H4 (cell line): Measurements from ENCODE around the gene GPC6. TPM values are rescaled to one million over a fixed set of nuclear protein-coding genes. Genes with fewer than 3 reads are reported as not detected.
"Not testable (repeated sequence)": the region's sequence is repeated elsewhere in the genome, so short reads cannot be mapped to it uniquely, and the experiment has no call there.

Experiments used
- DNase-seq: peaks from one replicate; pipeline ENCODE4 v3.0.0-alpha.2; 2015; ENCODE audit warnings: low spot score
- total RNA-seq: library from RNA; depleted of rRNA; stranded (reverse); fragments of >200 nt; shearing (Covaris generic); gene quantifications from 2 replicates; pipeline ENCODE4 v1.2.3, GENCODE V29; 2014

Gene GPC6
- total RNA-seq, 1 experiment from 2014 or later: 9.9 TPM

DNA sequence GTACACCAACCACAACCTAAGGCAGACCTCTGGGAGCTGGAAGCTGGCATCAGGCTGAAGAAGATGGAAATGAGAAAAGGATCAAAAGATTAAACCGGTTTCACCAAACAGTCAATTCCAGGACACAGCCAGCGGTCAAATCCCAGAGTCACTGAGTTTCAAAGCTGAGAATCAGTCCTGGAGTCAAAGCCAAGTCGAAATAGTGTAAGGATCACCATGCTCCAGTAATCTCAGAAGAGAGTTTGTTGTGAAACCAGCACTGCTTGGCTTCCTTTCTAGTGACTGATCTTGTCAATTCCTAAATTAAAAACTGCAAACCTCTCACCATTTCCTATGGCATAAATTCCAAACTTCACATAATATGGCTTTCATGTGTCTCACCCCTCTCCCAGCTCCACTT is 198.8 kb downstream of the GPC6 start:
- no peak for DNase-seq

GRCh38 chr13:93430381-93430780 is 203.8 kb downstream of the GPC6 start:
- no peak for DNase-seq

DNA sequence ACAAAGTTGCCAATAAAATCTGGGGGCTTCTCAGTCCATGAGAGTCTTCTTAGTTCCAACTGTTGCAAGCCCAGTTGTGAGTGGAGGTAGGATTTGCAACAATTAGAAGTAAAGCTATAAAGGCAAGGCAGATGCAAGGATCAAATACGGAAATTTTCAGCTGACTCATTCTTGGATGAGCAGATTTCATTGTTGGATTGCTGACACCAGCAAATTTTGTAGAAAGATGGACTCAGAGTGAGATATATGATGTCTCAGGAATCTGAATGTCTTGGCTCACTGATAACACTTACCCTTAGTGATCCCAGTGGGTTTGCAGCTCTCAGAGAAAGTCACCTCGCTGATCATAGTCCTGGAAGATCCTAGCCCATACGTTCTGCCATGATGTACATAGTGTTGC is 209.0 kb downstream of the GPC6 start:
- no peak for DNase-seq

DNA sequence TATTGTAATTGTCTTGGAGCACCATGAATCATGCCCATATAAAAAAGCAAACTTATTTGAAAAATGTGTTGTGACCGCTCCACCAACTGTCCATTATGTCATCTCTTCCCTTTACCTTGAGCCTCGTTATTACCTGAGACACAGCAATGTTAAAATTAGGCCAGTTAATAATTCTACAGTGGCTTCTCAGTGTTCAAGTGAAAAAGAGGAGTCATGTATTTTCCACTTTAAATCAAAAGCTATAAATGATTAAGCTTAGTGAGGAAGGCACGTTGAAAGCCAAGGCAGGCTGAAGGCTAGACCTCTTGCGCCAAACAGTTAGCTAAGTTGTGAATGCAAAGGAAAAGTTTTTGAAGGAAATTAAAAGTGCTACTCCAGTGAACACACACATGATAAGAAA is 210.5 kb downstream of the GPC6 start:
- no peak for DNase-seq

- no peak for DNase-seq
Observed at GRCh38 chr13:93446238-93446637, 219.6 kb downstream of the GPC6 start.

DNA sequence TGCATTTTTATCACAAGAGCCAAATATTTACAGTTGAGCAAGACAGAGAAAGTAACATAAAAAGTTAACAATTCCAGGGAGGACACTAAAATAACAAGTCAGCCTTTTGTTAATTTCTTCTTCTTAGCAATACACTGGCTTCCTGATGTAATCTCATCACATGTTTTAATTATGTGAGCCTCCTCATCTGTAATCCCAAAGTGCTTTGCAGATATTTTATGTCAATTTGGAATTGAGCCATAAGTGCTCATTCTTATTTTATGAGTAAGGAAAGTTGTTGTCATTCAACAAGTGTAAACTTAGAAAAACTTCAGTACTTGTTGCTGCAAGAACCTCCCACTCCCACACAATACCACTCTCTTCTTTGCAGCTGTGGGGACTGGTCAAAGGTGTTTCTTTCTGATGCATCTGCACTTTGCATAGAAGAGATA is 223.6 kb downstream of the GPC6 start:
- peak; percentile 3 for DNase-seq

DNA sequence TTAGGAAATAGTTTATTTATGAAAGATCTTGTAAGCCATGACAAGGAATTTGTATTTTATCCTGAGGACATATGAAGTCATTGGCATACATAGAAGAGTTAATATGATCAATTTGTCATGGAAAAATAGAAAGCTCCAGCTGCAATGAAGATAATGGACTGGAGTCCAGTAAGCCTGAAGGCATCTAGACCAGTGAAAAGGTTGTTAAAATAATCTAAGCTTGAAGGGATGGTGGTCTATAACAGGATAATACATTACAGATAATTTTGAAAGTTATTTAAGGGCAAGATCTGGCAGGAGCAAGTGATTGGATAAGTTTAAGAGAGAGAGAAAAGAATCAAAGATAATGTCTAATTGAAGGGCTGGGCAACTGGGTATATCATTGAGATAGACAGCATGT is 224.2 kb downstream of the GPC6 start:
- DNase-seq: no peak

DNA sequence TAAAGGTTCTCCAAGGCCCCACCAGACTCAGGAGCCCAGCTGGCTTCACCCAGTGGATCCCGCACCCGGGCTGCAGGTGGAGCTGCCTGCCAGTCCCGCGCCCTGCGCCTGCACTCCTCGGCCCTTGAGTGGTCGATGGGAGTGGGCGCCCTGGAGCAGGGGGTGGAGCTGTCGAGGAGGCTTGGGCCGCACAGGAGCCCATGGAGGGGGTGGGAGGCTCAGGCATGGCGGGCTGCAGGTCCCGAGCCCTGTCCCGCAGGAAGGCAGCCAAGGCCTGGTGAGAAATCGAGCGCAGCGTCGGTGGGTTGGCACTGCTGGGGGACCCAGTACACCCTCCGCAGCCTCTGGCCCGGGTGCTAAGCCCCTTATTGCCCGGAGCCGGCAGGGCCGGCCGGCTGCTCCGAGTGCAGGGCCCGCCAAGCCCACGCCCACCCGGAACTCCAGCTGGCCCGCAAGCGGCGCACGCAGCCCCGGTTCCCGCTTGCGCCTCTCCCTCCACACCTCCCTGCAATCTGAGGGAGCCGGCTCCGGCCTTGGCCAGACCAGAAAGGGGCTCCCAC is 228.1 kb downstream of the GPC6 start:
- not testable (repeated sequence) for DNase-seq

DNA sequence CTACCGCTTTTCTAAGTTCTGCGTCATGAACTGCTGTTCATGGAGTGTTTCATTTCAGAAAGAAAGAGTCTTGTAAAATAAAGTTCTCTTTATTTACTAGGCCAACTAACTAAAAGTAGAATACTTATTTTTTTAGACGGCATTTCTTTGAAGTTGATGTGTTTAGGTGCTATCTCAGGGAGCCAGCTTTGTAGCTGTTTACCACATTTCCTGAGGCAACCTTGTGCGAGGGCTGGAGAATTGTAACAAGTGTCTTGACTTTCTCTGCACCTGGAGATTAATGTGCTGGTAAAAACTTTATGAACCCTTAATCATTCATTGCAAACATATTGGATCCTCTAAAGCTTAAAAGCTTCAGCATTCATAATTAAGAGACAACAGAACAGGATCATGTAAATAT is 229.3 kb downstream of the GPC6 start:
- DNase-seq: no peak

- DNase-seq: no peak
Observed at GRCh38 chr13:93460005-93460404, 233.4 kb downstream of the GPC6 start.

GRCh38 chr13:93462151-93462550 is 235.5 kb downstream of the GPC6 start:
- no peak for DNase-seq

DNA sequence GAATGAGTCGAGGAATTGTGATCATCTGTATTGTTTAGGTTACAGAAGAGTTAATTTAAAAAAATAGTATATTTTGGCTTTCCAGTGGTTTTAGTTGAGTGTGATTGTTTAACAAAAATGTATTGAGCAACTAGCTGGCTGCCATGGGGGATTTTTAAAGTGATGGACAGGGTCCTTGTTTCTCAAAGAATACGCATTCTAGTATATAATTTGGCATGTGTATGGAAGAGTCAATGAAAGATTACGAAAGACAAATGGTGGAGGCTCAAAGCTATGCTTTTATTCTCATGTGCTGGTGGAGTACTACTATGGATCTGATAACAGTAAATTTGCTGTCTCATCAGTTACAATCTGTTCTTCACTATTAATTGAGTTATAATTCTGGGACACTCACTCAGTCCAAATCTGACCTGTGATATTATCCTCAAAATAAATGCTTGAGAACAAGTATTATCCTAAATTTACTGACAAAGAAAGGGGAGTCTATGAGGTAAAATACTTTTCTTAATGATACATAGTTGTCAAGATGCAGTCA is 240.0 kb downstream of the GPC6 start:
- no peak for DNase-seq

DNA sequence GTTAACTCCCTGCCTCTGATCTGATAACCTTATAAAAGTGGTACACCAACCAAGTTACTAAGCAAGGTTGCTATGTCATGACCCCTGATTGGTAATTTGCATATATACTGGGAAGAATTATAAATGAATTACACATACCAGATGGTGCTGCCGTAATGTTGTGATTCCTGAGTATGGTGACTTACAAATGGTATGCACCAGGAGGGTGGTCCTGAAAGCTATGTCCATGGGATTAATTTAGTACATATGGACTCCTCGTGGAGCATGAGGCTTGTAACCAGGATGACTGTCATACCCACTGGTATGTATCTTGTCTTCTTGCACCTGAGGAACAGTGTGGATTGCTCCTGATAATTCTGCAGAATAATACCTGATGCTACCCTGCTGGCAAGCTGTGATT is 240.6 kb downstream of the GPC6 start:
- DNase-seq: no peak

DNA sequence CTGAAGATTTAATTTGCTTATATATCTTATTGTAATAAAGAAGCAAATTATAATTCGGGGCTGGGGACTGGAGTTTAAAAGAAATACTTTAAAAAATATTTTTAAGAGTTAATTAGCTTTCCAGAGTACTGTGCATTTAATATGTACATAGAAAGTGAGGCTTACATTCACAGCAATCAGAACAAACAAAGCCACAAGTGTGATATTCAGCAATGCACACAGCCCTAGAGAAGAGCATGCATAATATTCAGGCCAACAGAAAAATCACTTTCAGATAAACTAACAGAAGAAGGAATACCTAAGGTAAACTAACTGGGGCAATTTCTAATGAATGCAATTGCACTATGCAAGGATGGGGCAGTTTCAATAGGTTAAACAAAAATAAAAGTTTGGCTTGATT is 241.8 kb downstream of the GPC6 start:
- no peak for DNase-seq

DNA sequence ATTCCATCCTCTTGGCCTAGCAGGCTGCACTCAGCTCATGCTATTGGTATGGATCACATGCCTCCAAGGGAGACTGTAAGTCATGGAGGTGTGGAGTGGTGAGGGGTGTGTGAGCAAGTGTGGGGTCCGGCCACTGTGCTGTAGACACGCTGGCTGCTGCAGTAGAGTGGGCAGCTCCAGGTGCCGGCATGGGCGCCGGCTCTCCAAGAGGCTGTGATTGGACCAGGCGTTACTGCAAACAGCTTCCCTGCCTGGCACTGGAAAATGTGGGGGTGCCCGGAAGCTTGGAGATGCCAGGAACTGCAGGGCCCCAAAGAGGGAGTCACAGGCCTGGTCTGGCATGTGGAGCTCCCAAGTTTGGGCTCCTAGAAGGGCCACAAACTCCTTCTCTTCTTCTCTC is 245.7 kb downstream of the GPC6 start:
- no peak for DNase-seq

DNA sequence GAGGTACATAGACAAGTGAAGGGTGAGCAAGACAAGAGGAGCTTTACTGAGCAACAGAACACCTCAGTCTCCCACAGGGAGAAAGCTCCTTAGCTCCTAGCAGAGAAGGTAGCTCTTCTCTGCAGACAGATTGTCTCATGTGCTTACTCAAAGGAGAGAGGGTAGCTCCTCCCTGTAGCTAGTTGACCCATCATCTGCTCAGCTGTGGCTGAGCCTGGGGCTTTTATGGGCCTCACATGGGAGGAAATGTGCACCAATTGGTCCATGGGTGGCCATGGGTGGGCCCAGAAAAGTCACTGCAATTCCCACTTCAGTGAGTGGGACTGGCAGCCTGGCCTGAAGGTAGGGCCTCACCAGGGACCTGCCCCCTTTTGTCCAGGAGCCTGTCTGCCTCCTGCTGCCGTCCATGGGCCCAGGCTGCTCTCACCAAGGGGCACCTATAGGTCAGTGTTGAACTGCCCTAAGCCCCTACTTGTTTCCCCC is 246.2 kb downstream of the GPC6 start:
- DNase-seq: no peak

GRCh38 chr13:93473441-93474270 is 247.0 kb downstream of the GPC6 start:
- DNase-seq: peak; percentile 72

GRCh38 chr13:93476175-93476574 is 249.6 kb downstream of the GPC6 start:
- DNase-seq: peak; percentile 73

DNA sequence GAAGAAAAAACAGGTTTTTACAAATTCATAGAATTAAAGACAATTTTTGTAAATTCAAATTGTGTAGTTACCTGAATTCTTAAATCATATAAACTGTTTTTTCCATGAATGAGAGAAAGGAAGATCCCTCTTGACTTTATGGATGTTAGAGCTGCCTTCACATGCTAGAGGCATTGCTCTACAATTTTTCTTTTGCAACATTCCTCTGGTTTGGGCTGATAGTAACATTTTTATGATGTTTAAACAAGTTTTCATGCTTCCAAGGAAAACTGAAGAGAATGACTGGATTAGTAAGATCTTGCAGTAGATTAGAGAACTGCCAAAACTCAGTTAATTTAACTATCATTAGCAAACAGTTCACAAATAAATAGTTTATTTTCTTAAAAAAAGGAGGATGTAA is 250.6 kb downstream of the GPC6 start:
- DNase-seq: no peak

DNA sequence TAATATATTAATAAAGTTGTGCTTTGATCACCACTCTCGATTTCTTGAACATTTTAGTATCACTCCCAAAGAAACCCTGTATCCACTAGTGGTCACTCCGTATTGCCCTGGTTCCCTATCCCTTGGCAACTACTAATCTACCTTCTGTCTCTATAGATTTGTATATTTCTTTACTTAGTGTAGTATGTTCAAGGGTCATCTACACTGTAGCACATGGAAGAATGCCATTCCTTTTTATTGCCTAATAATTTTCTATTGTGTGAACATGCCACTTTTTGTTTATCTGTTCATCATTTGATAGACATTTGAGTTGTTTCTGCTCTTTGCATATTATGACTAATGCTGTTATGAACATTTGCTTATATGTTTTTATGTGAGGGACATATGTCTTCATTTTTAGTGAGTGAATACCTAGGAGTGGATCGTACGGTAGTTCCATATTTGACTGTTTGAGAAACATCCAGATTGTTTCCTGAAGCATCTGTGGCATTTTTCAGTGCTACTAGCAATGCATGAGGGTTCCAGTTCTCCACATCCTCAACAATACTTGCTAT is 254.0 kb downstream of the GPC6 start:
- DNase-seq: no peak

DNA sequence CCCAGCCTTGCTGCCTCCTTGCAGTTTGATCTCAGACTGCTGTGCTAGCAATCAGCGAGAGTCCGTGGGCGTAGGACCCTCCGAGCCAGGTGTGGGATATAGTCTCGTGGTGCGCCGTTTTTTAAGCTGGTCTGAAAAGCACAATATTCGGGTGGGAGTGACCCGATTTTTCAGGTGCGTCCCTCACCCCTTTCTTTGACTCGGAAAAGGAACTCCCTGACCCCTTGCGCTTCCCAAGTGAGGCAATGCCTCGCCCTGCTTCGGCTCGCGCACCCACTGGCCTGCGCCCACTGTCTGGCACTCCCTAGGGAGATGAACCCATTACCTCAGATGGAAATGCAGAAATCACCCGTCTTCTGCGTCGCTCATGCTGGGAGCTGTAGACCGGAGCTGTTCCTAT is 269.5 kb downstream of the GPC6 start:
- not testable (repeated sequence) for DNase-seq

GRCh38 chr13:93496985-93497673 is 270.5 kb downstream of the GPC6 start:
- DNase-seq: no peak
